H1 (cell line): Measurements from ENCODE around the gene SNX30. TPM values are rescaled to one million over a fixed set of nuclear protein-coding genes. Genes with fewer than 3 reads are reported as not detected.

Experiments used
- CHD7 ChIP-seq: fragments of 300-600 bp; sonication (generic); IDR thresholded peaks from 2 replicates; pipeline ENCODE4 v1.7.1; 2012; ENCODE audit warnings: low read length, moderate library complexity, mild to moderate bottlenecking, inconsistent platforms; ENCODE audit not compliant: insufficient replicate concordance
- HDAC6 ChIP-seq: IDR thresholded peaks from one replicate; pipeline ENCODE4 v1.7.1; 2012; ENCODE audit warnings: low read depth, mild to moderate bottlenecking, inconsistent platforms, low read length, moderate library complexity
- RBBP5 ChIP-seq: IDR thresholded peaks from 2 replicates; pipeline ENCODE4 v1.7.1; 2012; ENCODE audit warnings: low read depth, mild to moderate bottlenecking, inconsistent platforms, low read length, moderate library complexity, borderline replicate concordance
- RNF2 ChIP-seq: fragments of 200-900, 300-1000 bp; sonication (generic); IDR thresholded peaks from 2 replicates; pipeline ENCODE4 v1.7.1; 2016; ENCODE audit warnings: borderline replicate concordance, low read depth, mild to moderate bottlenecking, antibody characterized with exemption, low read length; ENCODE audit not compliant: poor library complexity, severe bottlenecking; ENCODE audit errors: missing control alignments
- SP4 ChIP-seq: IDR thresholded peaks from 2 replicates; pipeline ENCODE4 v1.6.1; 2012; ENCODE audit warnings: low read length, inconsistent platforms
- polyA plus RNA-seq, 7 experiments: library from polyadenylated mRNA; depleted of rRNA in 3 of 7; stranded (reverse) in 5 of 7; unstranded in 2 of 7; fragments of >200 nt in 5 of 7; fragments of 200-250 nt in 2 of 7; gene quantifications; 1 replicate in 5 of 7; 2 replicates in 1 of 7; 4 replicates in 1 of 7; pipeline versions ENCODE4 v1.2.1 to v1.2.3, GENCODE V29; 2011 to 2013; ENCODE audit warnings: missing spikeins in 2 of 7, mixed read lengths in 2 of 7
- total RNA-seq: library from RNA; stranded (reverse); fragmentation: NEBNext Ultra II Directional; extraction: Animal tissue kit (Norgen Biotek cat#: 25700); gene quantifications from 2 replicates; pipeline ENCODE4 v1.2.1, GENCODE V29; 2021

The SNX30 gene
- total and polyA plus RNA-seq, 2 of the 8 experiments (the other 6 are each of a cell fraction or from before 2014, with no cell fraction given) = 4.0 to 12.2 TPM

- no peak for TF ChIP-seq SP4
- TF ChIP-seq RNF2 = no peak
- no peak for TF ChIP-seq HDAC6
- no peak for TF ChIP-seq RBBP5
- no peak for TF ChIP-seq CHD7
Measured at GRCh38 chr9:112842555-112842954, 92.0 kb downstream of the SNX30 start (continued).
